HG02973 (cell line): Measurements from ENCODE around the gene MGAT4B.
A peak's percentile ranks its signal among the peaks of the same experiment; 100 is the strongest.
"Not testable (repeated sequence)": the region's sequence is repeated elsewhere in the genome, so short reads cannot be mapped to it uniquely, and the experiment has no call there.

ENCODE experiments used
- ATAC-seq: cut with Tn5 transposase; IDR thresholded peaks from one replicate; pipeline ENCODE4 v1.9.1; 2021; ENCODE audit warnings: moderate library complexity; ENCODE audit not compliant: unreplicated experiment

The MGAT4B gene

DNA sequence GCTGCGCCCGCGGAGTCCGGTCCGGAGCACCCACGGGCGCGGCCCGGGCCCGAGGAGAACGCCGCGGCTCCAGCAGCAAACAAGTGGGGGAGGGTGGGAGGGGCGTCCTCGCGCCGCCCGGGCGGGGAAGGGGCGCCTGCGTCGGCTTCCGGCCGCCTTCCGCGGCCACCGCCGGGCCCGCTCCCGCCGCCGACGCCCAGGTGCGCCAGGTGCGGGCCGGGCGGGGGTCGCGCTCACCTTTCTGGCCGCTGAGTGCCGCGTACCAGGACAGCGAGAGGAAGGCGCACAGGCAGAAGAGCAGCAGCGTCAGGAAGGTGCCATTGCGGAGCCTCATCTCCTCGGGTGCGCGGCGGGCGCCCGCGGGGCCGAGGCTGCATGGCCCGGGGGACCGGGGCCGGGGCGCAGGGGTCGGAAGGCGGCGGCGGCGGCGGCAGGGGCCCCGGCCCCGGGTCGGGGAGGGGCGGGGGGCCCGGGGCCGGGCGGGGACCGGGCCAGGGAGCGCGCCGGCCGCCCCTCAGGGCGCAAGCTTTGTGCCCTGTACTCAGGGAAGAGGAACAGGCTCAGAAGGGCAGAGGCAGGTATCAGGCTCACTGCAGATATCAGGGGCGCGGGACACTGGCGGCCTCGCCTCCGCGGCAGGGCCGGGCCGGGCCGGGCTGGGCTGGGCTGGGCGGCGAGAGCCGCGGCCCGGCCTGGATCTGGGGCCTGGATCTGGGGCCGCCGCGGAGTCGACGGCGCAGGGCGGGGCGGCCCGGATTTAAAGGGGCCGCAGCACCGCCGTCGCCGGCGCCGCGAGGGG, at the start of gene MGAT4B:
Gene MGAT4B (minus strand): TSS at position 617 of the 799 bp plus-strand sequence. CDS start 283 bp downstream, at position 334.
- peak; percentile 58 for ATAC-seq

DNA sequence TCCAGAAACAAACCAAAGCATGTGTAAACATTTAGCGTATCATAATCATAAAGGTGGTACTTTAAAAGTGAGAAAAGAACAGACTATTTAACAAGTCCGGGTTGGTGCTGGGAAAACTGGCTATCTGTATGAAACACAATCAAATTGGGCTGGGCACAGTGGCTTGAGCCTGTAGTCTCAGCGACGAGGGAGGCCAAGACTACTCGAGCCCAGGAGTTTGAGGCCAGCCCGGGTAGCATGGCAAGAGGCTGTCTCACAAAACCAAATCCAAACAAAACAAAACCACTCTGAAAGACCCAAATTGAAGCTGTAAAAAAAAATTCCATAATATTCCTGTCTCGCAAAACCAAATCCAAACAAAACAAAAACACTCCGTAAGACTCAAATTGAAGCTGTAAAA, 47.7 kb upstream of the MGAT4B start:
- ATAC-seq, result no peak

- ATAC-seq, result peak; percentile 82
Observed at GRCh38 chr5:179852993-179853547, 46.4 kb upstream of the MGAT4B start.

- ATAC-seq, result no peak
Observed at GRCh38 chr5:179841621-179842020, 35.0 kb upstream of the MGAT4B start.

- ATAC-seq, result no peak
Observed at GRCh38 chr5:179840766-179841165, 34.1 kb upstream of the MGAT4B start.

GRCh38 chr5:179840321-179840720, 33.7 kb upstream of the MGAT4B start:
- ATAC-seq, result no peak

GRCh38 chr5:179839328-179840256, 32.9 kb upstream of the MGAT4B start:
- no peak for ATAC-seq

- no peak for ATAC-seq
Observed at GRCh38 chr5:179837076-179838011, 30.7 kb upstream of the MGAT4B start.

GRCh38 chr5:179836225-179837019, 29.8 kb upstream of the MGAT4B start:
- ATAC-seq, result no peak

GRCh38 chr5:179834871-179835270, 28.2 kb upstream of the MGAT4B start:
- not testable (repeated sequence) for ATAC-seq

DNA sequence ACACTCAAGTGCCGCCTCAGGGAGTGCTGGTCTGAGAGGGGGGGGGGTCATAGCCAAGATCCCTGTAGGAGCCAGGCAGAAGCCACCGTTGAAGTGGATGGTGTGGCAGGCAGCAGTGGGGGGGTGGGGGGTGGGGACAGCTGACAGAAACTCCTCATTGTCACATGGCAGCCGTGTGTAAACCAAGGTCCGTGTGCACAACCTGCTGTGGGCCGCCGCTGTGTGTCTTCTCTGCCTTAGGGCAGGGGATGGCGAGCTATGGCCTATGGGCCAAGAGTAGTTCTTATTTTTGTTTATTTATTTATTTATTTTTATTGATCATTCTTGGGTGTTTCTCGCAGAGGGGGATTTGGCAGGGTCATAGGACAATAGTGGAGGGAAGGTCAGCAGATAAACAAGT, 27.5 kb upstream of the MGAT4B start:
- ATAC-seq, result no peak

GRCh38 chr5:179833709-179834070, 27.0 kb upstream of the MGAT4B start:
- no peak for ATAC-seq

DNA sequence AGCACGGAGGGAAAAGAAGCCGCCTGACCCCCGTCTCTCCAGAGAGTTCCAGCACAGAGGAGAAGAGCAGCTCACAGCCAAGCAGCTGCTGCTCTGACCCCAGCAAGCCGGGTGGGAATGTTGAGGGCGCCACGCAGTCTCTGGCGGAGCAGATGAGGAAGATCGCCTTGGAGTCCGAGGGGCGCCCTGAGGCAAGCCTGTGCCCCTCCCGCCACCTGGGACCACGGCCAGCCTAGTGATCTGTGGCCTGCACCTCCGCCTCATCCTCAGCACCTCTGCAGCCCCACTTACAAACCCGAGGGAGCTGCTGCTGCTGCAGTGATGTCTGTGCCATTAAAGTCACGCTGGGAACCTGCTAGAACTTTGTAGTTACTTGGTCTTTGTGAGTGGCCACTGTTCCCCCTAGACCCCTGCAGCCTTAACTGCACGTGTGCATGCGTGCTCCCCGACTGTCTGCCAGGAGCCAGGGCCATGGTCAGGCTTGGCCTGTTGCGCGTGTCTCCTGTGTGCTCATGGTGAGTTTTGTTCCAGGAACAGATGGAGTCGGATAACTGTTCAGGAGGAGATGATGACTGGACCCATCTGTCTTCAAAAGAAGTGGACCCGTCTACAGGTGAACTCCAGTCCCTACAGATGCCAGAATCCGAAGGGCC, 26.5 kb upstream of the MGAT4B start:
- no peak for ATAC-seq

- no peak for ATAC-seq
Observed at GRCh38 chr5:179832039-179832745, 25.5 kb upstream of the MGAT4B start.

- no peak for ATAC-seq
Observed at GRCh38 chr5:179830818-179831468, 24.3 kb upstream of the MGAT4B start.

GRCh38 chr5:179829732-179830435, 23.2 kb upstream of the MGAT4B start:
- ATAC-seq, result no peak

DNA sequence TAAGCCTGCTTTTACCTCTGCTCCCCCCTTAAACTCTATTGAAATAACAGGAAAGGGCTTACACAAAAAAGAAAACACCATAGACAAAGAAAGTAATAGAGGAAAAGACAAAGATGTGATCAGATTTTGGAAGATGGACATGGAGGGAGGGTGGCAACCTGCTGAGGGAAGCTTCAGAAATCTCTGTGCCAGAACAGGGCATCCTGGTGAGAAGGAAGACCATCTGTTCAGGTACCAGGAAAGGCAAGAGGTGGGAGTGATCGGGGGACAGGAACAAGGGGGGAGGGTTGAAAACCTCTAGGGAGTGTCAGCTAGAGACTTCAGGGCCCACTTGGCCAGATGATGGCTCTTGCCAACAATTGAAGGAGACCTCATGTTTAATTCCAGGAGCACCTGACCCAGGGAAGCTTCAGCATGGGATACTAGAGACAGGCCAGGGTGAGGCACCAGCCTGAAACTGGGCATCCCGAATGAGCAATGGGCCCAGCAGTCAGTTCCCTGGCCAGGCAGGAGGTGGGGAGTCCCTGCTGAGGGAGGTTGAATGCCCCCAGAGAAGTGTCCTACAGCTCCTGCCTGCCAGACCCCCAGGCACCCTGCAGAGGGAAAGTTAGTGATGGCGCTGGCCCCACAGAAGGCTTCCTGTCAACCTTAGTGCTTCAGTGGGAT, 22.2 kb upstream of the MGAT4B start:
- ATAC-seq, result no peak
